Cardiac fibroblast (primary cell): Measurements from ENCODE around the gene PDCD1LG2.

Experiments
- DNase-seq, 2 donors: peaks; one replicate each; pipeline versions ENCODE4 v3.0.0 to v3.0.0-alpha.2; 2010; ENCODE audit warnings: low read depth in 2 of 2
- H3K4me3 ChIP-seq, 2 donors: replicated peaks in 1 of 2; 1 replicate in 1 of 2; 2 replicates in 1 of 2; pipeline ENCODE4 v1.5.1; 2011; ENCODE audit warnings: low read depth in 2 of 2, low read length in 2 of 2, mild to moderate bottlenecking in 2 of 2, moderate library complexity in 1 of 2
- TF ChIP-seq, protein P1 (sequence below): IDR thresholded peaks from one replicate; pipeline ENCODE4 v1.5.1; 2011; ENCODE audit warnings: low read depth, mild to moderate bottlenecking, low read length, inconsistent platforms

The PDCD1LG2 gene

DNA sequence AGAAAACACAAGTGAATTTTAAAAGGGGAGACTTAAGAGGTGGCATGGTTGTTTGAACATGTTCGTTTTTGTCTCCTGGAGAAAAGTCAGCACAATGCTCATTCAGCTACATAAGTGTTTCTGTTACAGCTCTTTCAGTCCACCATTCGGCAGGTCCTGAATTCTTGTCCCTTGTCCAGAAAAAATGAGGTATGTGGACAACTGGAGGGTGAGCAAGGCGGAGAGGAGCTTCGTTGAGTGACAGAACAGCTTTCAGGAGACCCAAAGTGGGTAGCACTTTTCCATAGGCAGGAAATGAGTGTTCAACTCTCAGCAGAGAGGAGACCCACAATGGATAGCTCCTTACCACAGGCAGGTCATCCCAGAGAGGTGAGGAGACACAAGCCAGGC, 4.9 kb downstream of the PDCD1LG2 start:
- TF ChIP-seq, protein P1, sequence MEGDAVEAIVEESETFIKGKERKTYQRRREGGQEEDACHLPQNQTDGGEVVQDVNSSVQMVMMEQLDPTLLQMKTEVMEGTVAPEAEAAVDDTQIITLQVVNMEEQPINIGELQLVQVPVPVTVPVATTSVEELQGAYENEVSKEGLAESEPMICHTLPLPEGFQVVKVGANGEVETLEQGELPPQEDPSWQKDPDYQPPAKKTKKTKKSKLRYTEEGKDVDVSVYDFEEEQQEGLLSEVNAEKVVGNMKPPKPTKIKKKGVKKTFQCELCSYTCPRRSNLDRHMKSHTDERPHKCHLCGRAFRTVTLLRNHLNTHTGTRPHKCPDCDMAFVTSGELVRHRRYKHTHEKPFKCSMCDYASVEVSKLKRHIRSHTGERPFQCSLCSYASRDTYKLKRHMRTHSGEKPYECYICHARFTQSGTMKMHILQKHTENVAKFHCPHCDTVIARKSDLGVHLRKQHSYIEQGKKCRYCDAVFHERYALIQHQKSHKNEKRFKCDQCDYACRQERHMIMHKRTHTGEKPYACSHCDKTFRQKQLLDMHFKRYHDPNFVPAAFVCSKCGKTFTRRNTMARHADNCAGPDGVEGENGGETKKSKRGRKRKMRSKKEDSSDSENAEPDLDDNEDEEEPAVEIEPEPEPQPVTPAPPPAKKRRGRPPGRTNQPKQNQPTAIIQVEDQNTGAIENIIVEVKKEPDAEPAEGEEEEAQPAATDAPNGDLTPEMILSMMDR = no peak
- no peak for DNase-seq
- H3K4me3 ChIP-seq = no peak overlapping the region

DNA sequence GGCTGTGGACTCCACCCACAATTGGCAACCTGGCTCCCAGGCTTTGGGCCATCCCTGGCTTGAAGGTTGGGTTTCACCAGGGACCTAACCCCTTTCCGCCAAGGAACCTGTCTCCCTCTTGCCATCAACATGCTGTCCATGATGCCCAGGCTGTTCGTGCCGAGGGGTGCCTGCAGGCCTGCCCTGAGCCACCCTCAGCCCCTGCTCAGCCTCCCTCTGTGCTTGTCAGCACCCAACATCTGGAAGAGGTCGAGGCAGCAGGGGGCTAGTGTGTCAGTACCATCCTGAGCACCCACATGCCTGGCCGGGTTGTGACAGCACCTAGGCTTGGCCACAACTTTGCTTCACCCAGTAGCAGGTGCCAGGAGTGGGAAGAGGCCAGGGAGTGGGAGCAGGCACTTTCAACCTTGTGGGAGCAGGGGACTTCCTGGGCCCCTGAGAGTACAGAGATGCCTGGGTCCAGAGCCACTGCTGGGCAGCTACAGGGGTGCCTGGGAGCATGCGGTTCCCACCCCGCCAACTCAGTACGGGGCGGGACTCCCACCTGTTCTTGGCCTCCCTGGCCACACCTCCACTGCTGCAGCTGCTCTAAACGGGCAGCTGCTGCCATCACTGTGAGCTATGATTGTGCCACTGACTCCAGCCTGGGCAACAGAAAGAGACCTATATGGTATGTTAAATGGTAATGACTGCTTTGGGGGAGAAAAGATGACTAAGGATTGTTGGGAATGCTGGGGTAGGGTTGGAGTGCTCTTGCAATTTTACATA, 6.3 kb downstream of the PDCD1LG2 start:
- no peak for DNase-seq
- TF ChIP-seq, protein P1 = no peak
- no peak overlapping the region for H3K4me3 ChIP-seq

DNA sequence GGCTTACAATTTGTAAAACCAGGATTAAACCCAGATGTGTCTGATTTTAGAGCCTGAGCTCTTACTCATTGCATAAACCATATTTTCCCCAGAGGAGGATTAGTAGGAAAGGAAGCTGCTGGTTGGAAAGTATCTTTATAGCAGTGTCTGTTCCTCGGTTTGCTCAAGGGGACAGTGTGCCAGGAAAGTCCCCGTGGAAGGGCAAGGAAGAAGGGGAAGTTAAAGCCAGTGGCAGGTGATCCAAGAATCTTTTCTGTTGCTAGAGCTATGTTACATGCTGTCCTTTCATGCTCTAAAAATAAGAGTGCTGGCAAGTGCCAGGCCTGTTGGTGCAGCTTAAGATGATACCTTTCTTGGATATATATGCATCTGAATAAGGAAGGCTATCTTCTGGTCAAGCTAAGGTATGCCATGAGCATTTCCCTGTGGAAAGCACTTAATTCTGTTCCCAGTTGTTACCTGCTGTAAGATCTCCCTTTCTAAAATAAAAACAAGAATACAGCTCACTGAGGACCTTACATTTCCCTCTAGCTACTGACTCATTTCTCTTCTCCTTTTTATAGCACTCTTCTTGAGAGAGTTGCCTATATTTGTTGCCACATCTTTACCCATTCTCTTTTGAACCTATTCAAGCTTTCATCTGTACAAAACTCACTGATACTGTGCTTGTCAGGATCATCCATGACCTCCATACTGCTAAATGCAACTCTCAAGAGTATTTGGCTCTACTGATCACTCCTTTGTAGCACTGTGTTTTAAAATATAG, 8.0 kb downstream of the PDCD1LG2 start:
- H3K4me3 ChIP-seq = no peak overlapping the region
- TF ChIP-seq, protein P1 = no peak
- DNase-seq = peak in 1 of 2 donors; percentile 41

DNA sequence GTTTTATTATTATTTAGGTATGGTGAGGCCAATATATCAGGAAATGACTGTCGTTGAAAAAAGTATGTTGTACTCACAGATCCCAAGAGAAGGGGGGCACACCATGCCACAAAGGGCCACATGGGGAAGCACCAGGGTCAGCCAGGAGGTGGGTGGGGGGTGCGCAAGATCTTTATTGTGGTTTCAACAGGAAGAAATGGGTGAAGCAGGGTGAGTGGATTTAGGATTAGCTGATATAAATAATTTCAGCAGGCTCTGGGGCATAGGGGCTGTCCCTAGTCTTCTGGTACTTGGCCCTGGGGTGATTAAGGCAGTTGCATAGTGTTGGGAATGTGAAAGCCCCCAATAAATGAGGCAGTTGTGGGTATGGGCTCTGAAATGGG, 8.6 kb downstream of the PDCD1LG2 start:
- TF ChIP-seq, protein P1 = no peak
- DNase-seq = no peak
- no peak overlapping the region for H3K4me3 ChIP-seq

DNA sequence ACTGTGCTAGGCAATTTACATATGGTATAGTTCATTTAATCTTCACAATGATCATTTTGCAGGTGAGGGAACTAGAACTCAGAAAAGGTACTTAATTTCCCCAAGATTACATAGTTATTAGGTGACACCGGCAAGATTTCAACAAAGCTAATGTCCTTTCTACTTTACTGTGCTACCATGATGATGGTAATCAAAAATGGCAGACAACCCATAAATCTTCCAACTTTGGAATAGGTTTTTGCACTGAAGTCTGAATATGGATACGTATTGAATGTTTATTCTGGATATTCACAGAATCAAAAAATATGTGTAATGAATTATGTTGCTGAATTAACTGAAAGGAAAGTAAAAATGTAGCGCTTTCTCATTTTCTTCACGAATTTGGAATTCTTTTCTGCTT, 13.8 kb downstream of the PDCD1LG2 start:
- TF ChIP-seq, protein P1 = no peak
- no peak for DNase-seq
- H3K4me3 ChIP-seq = no peak overlapping the region

DNA sequence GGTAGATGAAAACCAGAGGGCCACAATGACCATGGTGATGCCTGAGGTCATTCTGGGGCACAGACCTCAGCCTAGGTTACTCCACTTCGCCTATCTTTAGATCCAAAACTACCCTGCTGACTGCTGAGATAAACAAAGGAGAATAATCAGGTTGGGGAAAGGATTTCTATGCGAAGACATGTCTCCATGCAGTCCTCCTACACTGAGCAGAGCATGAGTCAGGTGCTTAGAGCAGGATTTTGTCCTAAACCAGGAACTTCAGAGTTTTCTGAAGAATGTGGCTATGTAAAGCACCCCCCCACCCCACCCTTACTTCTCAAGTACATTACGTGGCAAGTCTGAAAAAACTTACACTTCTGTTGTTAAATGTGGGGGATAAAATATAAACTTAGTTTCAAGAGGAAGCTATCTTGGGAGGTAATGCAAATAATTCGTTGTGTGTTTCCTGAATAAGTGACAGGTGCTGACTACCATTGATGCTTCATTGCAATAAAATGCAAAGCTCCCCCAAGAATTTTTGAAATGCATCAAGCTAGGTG, 19.4 kb downstream of the PDCD1LG2 start:
- DNase-seq = peak in 1 of 2 donors; percentile 40
- no peak overlapping the region for H3K4me3 ChIP-seq
- TF ChIP-seq, protein P1 = no peak
